Measurements from ENCODE around the gene TGIF2. TPM values are rescaled to one million over a fixed set of nuclear protein-coding genes. Genes with fewer than 3 reads are reported as not detected.

The TGIF2 gene
- 3.8 and 5.5 TPM in 2 replicates for total RNA-seq

DNA sequence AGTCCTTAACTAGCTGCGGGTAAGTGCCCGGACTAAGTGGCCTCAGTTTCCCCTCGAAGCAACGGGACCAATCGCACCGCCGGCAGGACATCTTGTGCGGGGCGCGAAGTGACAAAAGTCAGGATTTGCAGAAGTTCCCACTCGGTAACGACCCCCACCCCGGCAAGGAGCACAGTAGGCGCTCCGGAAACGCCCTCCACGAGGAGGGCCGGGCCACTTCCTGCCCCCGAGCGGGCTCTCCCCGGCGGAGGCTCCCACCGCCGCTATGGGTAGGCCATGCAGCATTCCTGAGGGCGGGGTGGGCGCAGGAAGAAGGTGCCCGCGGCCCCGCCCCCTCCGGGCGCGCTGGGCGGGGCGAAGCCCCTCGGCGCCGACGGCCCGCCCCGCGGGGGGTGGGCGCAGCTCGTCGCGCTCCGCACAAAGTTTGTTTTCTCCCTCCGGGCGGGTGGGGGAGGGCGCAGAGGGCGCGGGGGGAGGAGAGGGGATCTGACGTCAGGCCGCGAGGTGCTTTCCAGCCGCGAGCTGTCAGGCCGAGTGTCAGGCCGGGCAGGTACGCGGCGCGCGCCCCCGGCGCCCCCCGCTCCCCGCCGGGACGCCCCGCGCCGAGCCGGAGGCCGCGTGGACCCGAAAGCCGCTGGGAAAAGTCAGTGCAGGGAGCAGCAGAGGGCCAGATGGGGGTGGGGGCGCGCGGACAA, at the start of gene TGIF2:
TGIF2 (plus strand) TSS at position 495 of the 695 bp plus-strand sequence. CDS start 5,178 bp downstream, outside the sequence.

DNA sequence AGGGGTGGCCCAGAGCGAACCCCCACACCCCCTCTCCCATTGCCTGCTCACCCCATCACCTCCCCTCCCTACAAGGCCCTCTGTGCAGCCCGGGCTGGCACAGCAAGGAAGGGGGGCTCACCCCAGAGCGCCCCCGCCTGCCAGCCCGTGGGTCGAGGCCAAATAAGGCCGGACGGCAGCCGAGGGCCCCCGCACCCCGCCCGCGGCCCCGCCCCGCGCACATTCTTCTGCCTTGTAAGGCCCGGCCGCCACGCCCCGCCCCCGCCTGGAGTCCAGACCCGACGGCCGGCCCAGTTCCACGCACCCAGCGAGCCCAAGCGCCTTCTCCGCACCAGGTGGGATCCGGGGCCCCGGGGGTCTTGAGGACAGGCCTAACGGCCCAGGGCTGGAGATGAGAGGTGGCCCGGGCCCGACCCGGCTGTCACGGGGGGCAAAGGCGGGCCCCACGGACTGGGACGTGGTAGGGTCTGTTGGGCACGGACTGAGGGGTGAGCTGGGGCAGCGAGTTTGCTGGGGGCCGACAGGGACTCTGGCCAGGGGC, 32.1 kb upstream of the TGIF2 start, which contains the start of gene MYL9:
MYL9 (plus strand) TSS at position 293 of the 541 bp plus-strand sequence. CDS start 3,366 bp downstream, outside the sequence.

DNA sequence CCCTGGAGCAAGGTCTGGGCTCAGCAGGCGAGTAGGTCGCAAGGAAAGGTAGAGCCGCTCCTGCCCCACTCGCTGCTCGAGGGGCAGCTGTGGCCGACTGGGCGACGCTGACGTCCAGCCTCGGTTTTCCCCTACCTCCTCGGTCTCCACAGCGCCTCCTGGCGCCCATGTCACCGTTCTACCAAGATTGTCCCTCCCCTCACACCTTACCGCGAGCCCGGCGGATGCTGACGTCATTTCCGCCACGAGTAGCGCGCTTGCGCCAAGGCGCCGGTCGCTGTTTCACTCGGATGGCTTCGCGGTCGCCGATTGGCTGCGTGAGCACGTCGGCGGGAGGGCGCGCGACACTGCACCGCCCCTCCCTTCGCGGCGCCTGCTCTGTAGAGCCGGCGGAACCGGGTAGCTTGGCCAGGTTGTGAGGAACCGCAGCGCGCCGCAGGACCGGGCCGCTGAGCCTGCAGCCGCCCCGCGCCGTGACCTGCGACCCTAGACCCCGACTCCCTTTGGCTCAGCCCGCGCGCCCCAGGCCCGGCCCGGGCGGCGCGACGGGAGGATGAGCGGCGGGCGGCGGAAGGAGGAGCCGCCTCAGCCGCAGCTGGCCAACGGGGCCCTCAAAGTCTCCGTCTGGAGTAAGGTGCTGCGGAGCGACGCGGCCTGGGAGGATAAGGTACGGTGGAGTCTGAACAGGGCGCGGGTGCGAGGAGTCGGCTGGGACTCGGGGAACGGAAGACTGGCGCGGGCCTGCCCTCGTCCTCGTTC, 32.2 kb downstream of the TGIF2 start, which contains the start of gene RAB5IF:
RAB5IF (plus strand) TSS at position 381 of the 759 bp plus-strand sequence; CDS start at position 554, 173 bp downstream.

Other genes starting within 250 kb of the TGIF2 start
- 11.6 and 21.9 TPM in 2 replicates for gene MYL9, start 32.1 kb upstream of the TGIF2 start, total RNA-seq
- 45.8 and 55.0 TPM in 2 replicates for gene RAB5IF, start 32.2 kb downstream of the TGIF2 start, total RNA-seq
- gene SLA2, start 72.6 kb downstream of the TGIF2 start, total RNA-seq = not detected in 2 replicates
- 21.1 and 36.2 TPM in 2 replicates for gene NDRG3, start 172.5 kb downstream of the TGIF2 start, total RNA-seq
- 12.9 and 18.5 TPM in 2 replicates for gene DSN1, start 200.2 kb downstream of the TGIF2 start, total RNA-seq